Endothelial cell of umbilical vein (primary cell): Measurements from ENCODE around the gene MAP4K5.

Experiments
- EZH2 ChIP-seq: IDR thresholded peaks from 2 replicates; pipeline ENCODE4 v1.6.1; 2012; ENCODE audit warnings: borderline replicate concordance, low read depth, mild to moderate bottlenecking, moderate library complexity, low read length, inconsistent platforms; ENCODE audit not compliant: severe bottlenecking
- JUN ChIP-seq: IDR thresholded peaks from 2 replicates; pipeline ENCODE4 v1.6.1; 2011; ENCODE audit warnings: borderline replicate concordance, low read depth; ENCODE audit not compliant: insufficient read length, insufficient read depth
- POLR2A ChIP-seq: IDR thresholded peaks from 2 replicates; pipeline ENCODE4 v1.6.1; 2012; ENCODE audit warnings: low read depth, mild to moderate bottlenecking, control low read depth, low read length

DNA sequence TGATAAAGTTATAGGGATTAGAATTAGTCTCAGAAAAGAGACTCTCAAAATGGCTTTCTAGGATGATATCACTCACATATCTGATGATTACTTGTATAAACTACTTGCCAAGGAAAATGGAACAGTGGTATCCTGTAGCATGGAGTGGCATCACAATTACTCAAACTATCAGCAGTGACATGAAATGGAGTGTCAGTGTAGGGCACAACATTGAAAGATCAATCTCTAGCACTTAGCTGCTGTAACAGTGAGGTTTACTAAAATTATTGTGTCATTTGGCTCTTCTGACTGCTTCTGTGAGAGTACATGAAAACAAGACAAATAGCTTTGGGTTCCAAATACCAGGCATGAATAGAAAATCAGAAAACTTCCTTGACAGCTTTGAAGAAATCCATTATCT, 6.7 kb upstream of the MAP4K5 start:
- TF ChIP-seq POLR2A: no peak
- no peak for TF ChIP-seq EZH2
- no peak for TF ChIP-seq JUN
